Panc1 (cell line): ENCODE results near the gene MRPL51. TPM values are rescaled to one million over a fixed set of nuclear protein-coding genes. Genes with fewer than 3 reads are reported as not detected.

Experiments used
- ATAC-seq: fragments of 200-7000 bp; cut with Tn5 transposase; 2 replicates; pipeline ENCODE4 v1.9.1; 2020; ENCODE audit warnings: mild to moderate bottlenecking, moderate library complexity
- Bru-seq: library from RNA; stranded (reverse); fragments of 400-500 nt; gene quantifications from one replicate; lab custom pipeline; 2021; lab: Mats Ljungman, UMichigan
- BruChase-seq, 2 experiments: library from RNA; stranded (reverse); fragments of 400-500 nt; gene quantifications; one replicate each; lab custom pipeline; 2021; lab: Mats Ljungman, UMichigan
- BruUV-seq: library from RNA; stranded (reverse); fragments of 400-500 nt; replicated peaks from 2 replicates; lab custom pipeline; 2021; lab: Mats Ljungman, UMichigan
- CTCF ChIA-PET: fragments of 300-600 bp; sonication (Branson Sonifier 250); formaldehyde crosslinking; loops from one replicate; lab custom pipeline; 2022; ENCODE audit warnings: antibody characterized with exemption; lab: Charles Lee
- POLR2A ChIA-PET: fragments of 300-600 bp; sonication (Branson Sonifier 250); formaldehyde crosslinking; loops from one replicate; lab custom pipeline; 2022; ENCODE audit warnings: antibody characterized with exemption; lab: Charles Lee
- DNase-seq: peaks from one replicate; pipeline ENCODE4 v3.0.0-alpha.2; 2010; ENCODE audit warnings: low read depth, low spot score
- H3K27ac ChIP-seq: 2 replicates; pipeline ENCODE4 v1.5.1; 2011; ENCODE audit warnings: mild to moderate bottlenecking, low read length, inconsistent platforms
- H3K27me3 ChIP-seq: fragments of 200-500 bp; sonication (Bioruptor generic); 2 replicates; pipeline ENCODE4 v1.6.0; 2014; ENCODE audit warnings: low read length, inconsistent platforms; ENCODE audit not compliant: control insufficient read depth, insufficient read depth
- H3K36me3 ChIP-seq: fragments of 200-500 bp; sonication (Bioruptor generic); 2 replicates; pipeline ENCODE4 v1.5.1; 2014; ENCODE audit warnings: inconsistent platforms, mild to moderate bottlenecking, low read length, moderate library complexity; ENCODE audit not compliant: control insufficient read depth, insufficient read depth
- H3K4me1 ChIP-seq: 2 replicates; pipeline ENCODE4 v1.5.1; 2011; ENCODE audit warnings: inconsistent platforms, mild to moderate bottlenecking, low read length, moderate library complexity; ENCODE audit not compliant: control insufficient read depth, insufficient read depth
- H3K4me3 ChIP-seq, 2 experiments: 2 replicates each; pipeline ENCODE4 v1.5.1; 2011 to 2012; ENCODE audit warnings: low read depth in 2 of 2, low read length in 2 of 2, mild to moderate bottlenecking in 2 of 2, inconsistent platforms in 1 of 2, moderate library complexity in 1 of 2
- H3K9me3 ChIP-seq: fragments of 200-500 bp; sonication (Bioruptor generic); 2 replicates; pipeline ENCODE4 v1.5.1; 2014; ENCODE audit warnings: low read depth, mild to moderate bottlenecking, inconsistent platforms, low read length, moderate library complexity; ENCODE audit not compliant: control insufficient read depth, insufficient read depth
- POLR2AphosphoS5 ChIP-seq: IDR thresholded peaks from 2 replicates; pipeline ENCODE4 v1.6.1; 2012; ENCODE audit warnings: mild to moderate bottlenecking, low read depth, low read length, moderate library complexity
- SIN3A ChIP-seq: IDR thresholded peaks from 2 replicates; pipeline ENCODE4 v1.6.1; 2012; ENCODE audit warnings: low read depth, mild to moderate bottlenecking, low read length, moderate library complexity, borderline replicate concordance; ENCODE audit not compliant: insufficient read depth
- TCF7L2 ChIP-seq: IDR thresholded peaks from 2 replicates; pipeline ENCODE4 v1.6.1; 2011; ENCODE audit warnings: mild to moderate bottlenecking, low read depth, low read length, inconsistent platforms
- in situ Hi-C: cut with HindIII; loops from 2 replicates; pipeline ENCODE4 v1.10.0; 2016; ENCODE audit warnings: low sequenced_read_pairs, low pct_unique_long_range_greater_than_20kb
- intact Hi-C: fragments of 100-400 bp; cut with micrococcal nuclease; formaldehyde crosslinking; loops from one replicate; pipeline ENCODE4 v1.10.0; 2022; ENCODE audit not compliant: unreplicated experiment
- long read RNA-seq: library from polyadenylated mRNA; unstranded; transcript quantifications from one replicate; pipeline ENCODE4 v2.0.0, GENCODE V29; 2021; ENCODE audit not compliant: unreplicated experiment
- polyA plus RNA-seq: library from polyadenylated mRNA; unstranded; fragments of >200 nt; gene quantifications from one replicate; pipeline ENCODE4 v1.2.1, GENCODE V29; 2012; ENCODE audit warnings: missing spikeins; ENCODE audit not compliant: insufficient read length
- total RNA-seq: library from RNA; stranded (reverse); gene quantifications from one replicate; pipeline ENCODE4 v1.2.1, GENCODE V29; 2021; ENCODE audit not compliant: unreplicated experiment
- TF ChIP-seq, protein P1 (sequence below): fragments of 450-650 bp; IDR thresholded peaks from 2 replicates; pipeline ENCODE4 v1.5.1; 2017; ENCODE audit warnings: mild to moderate bottlenecking
- TF ChIP-seq, protein P2 (sequence below), 2 experiments: IDR thresholded peaks; 2 replicates each; pipeline ENCODE4 v1.6.1; 2011 to 2012; ENCODE audit warnings: low read depth in 2 of 2, control low read depth in 1 of 2, low read length in 1 of 2, mild to moderate bottlenecking in 1 of 2, moderate library complexity in 1 of 2; ENCODE audit not compliant: insufficient read depth in 1 of 2

The MRPL51 gene
- 194 TPM for total RNA-seq
- 85.5 TPM for polyA plus RNA-seq
- Bru-seq, nascent RNA: percentile 90 among the genes with signal in this experiment
- BruChase-seq, experiment 1, labeled RNA remaining after a 2-hour chase: percentile 93 among the genes with signal in this experiment
- percentile 96 among the genes with signal in this experiment for BruChase-seq, experiment 2, labeled RNA remaining after a 6-hour chase
- long read RNA-seq, transcript MRPL51-205 (3 exons, 814 nt): minor isoform, 9 of 69 reads
- long read RNA-seq, transcript MRPL51-201 (3 exons, 1,234 nt): major isoform, 53 of 69 reads
- long read RNA-seq, partial matches to known transcripts: 0 of 69 reads
- long read RNA-seq, other reads (novel, unspliced or antisense): 2 of 69 reads

DNA sequence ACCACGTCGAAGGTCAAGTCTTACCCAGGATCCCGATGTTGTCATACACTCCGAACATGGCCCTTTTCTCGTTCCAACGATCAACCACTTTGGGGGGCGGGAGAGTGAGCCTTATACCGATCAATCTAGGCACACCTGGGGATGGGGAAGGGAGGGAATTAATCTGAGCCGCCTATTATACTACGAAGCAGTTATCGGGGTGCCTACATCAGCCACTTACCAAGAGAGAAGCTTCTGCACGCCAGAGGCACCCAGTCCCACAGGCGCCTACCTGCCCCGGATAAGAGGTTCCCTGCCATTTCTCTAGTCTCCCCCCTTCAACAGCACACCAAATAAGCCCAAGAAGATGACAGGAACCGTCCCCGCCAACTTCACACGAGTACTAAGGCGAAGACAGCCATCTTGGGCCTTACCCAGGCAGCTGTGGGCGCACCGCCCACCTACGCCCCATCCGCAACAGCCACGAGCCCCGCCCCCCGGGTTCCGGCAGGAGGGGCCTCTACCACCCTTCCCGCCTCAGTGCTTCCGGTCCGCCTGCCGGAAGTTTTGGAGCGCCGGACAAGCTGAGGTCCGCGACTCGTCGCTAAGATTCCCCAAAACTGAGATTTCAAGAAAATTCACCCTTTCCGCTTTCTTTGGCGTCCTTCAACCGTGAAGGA is at the start of gene MRPL51:
Gene MRPL51, minus strand, starts transcription at position 425 of the 659 bp plus-strand sequence. Its CDS starts 126 bp downstream, at position 299.
- H3K36me3 ChIP-seq: peaks cover 20% of the 10 kb centered on the region
- ATAC-seq: peak; percentile 95
- POLR2A ChIA-PET: interaction anchor here (0.6 to 0.7 kb wide), 2 partner anchors 41 to 270 kb away, joined by 3 to 4 read pairs; partner anchors contain the start of gene GAPDH
- peak within 1 kb of the TSS; percentile 94 to 95 for H3K4me3 ChIP-seq
- peaks cover 17% of the 10 kb centered on the region for H3K4me1 ChIP-seq
- intact Hi-C loops: no loop called here
- CTCF ChIA-PET: no interaction called here
- no TSS peak for BruUV-seq
- no peaks in the 10 kb centered on the region for H3K9me3 ChIP-seq
- TF ChIP-seq POLR2AphosphoS5 (peak; percentile 84), TCF7L2 (no peak; the same call in 1 of the 2 replicates)
- in situ Hi-C loops: no loop called here
- peak within 1 kb of the TSS; percentile 98 for H3K27ac ChIP-seq
- no peaks in the 10 kb centered on the region for H3K27me3 ChIP-seq
- DNase-seq: peak; percentile 73

DNA sequence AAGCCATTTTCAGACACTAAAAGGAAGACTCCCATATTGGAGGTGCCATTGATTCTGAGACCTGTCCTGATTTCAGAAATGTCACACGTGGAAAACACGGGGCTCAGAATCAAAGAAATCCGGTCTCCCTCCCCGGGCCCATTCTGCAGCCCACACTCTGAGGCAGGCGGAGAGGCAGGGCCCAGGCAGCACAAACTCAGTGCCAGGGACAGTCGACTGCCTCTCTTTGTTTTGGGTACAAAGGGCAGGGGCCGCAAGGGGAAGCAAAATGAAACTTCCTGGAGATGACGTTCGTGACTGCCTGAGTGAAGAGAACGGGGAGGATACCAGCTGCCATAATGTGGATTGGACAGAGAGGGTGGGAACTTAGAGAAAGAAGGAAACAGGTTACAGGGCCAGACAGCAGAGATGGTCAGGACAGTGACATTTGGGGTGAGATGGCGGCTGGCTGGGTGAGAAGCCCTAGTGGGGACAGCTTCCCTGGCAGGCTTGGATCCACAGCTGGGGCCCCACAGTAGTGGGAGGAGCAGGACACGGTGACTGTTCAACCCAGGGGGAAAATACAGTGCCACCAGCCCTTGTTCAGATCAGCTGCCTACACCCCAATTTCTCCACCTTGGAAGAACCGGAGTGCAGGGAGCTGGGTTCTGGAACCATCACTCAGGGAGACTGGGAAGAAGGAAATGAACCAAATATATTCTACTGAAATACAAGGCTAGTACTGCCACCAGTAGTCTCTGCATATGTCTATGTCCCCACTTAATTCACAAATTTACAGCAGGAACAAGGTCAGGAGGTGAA is 49.3 kb upstream of the MRPL51 start:
- POLR2A ChIA-PET: no interaction called here
- TF ChIP-seq TCF7L2: no peak
- no peak for TF ChIP-seq SIN3A
- no peak for TF ChIP-seq POLR2AphosphoS5
- TF ChIP-seq, protein P1, sequence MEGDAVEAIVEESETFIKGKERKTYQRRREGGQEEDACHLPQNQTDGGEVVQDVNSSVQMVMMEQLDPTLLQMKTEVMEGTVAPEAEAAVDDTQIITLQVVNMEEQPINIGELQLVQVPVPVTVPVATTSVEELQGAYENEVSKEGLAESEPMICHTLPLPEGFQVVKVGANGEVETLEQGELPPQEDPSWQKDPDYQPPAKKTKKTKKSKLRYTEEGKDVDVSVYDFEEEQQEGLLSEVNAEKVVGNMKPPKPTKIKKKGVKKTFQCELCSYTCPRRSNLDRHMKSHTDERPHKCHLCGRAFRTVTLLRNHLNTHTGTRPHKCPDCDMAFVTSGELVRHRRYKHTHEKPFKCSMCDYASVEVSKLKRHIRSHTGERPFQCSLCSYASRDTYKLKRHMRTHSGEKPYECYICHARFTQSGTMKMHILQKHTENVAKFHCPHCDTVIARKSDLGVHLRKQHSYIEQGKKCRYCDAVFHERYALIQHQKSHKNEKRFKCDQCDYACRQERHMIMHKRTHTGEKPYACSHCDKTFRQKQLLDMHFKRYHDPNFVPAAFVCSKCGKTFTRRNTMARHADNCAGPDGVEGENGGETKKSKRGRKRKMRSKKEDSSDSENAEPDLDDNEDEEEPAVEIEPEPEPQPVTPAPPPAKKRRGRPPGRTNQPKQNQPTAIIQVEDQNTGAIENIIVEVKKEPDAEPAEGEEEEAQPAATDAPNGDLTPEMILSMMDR: no peak
- TF ChIP-seq, protein P2, sequence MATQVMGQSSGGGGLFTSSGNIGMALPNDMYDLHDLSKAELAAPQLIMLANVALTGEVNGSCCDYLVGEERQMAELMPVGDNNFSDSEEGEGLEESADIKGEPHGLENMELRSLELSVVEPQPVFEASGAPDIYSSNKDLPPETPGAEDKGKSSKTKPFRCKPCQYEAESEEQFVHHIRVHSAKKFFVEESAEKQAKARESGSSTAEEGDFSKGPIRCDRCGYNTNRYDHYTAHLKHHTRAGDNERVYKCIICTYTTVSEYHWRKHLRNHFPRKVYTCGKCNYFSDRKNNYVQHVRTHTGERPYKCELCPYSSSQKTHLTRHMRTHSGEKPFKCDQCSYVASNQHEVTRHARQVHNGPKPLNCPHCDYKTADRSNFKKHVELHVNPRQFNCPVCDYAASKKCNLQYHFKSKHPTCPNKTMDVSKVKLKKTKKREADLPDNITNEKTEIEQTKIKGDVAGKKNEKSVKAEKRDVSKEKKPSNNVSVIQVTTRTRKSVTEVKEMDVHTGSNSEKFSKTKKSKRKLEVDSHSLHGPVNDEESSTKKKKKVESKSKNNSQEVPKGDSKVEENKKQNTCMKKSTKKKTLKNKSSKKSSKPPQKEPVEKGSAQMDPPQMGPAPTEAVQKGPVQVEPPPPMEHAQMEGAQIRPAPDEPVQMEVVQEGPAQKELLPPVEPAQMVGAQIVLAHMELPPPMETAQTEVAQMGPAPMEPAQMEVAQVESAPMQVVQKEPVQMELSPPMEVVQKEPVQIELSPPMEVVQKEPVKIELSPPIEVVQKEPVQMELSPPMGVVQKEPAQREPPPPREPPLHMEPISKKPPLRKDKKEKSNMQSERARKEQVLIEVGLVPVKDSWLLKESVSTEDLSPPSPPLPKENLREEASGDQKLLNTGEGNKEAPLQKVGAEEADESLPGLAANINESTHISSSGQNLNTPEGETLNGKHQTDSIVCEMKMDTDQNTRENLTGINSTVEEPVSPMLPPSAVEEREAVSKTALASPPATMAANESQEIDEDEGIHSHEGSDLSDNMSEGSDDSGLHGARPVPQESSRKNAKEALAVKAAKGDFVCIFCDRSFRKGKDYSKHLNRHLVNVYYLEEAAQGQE (IDR thresholded peaks at IDR 0.05; ENCODE audit: insufficient read depth in 1 of 2, low read depth in 2 of 2, low read length in 1 of 2): no peak
- peaks cover 27% of the 10 kb centered on the region for H3K4me1 ChIP-seq
- intact Hi-C loops (no loop called here), in situ Hi-C loops (no loop called here)
- H3K36me3 ChIP-seq: no peaks in the 10 kb centered on the region
- H3K27ac ChIP-seq: no peak overlapping the region
- DNase-seq (no peak), ATAC-seq (no peak)
- no peaks in the 10 kb centered on the region for H3K9me3 ChIP-seq
- CTCF ChIA-PET: interaction anchor here (0.5 kb wide), 1 partner anchor 100 kb away, joined by 3 read pairs; no protein-coding TSS in a partner anchor
- no peaks in the 10 kb centered on the region for H3K27me3 ChIP-seq
- no peak overlapping the region for H3K4me3 ChIP-seq
- no TSS peak for BruUV-seq
